Measurements from ENCODE around the gene ESR1.

Gene ESR1

DNA sequence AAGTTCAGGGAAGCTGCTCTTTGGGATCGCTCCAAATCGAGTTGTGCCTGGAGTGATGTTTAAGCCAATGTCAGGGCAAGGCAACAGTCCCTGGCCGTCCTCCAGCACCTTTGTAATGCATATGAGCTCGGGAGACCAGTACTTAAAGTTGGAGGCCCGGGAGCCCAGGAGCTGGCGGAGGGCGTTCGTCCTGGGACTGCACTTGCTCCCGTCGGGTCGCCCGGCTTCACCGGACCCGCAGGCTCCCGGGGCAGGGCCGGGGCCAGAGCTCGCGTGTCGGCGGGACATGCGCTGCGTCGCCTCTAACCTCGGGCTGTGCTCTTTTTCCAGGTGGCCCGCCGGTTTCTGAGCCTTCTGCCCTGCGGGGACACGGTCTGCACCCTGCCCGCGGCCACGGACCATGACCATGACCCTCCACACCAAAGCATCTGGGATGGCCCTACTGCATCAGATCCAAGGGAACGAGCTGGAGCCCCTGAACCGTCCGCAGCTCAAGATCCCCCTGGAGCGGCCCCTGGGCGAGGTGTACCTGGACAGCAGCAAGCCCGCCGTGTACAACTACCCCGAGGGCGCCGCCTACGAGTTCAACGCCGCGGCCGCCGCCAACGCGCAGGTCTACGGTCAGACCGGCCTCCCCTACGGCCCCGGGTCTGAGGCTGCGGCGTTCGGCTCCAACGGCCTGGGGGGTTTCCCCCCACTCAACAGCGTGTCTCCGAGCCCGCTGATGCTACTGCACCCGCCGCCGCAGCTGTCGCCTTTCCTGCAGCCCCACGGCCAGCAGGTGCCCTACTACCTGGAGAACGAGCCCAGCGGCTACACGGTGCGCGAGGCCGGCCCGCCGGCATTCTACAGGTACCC is at the start of gene ESR1:
TSS of gene ESR1 (plus strand) at position 170 of the 858 bp plus-strand sequence. CDS start at position 401, 231 bp downstream.
- peak; percentile 18 for DNase-seq

DNA sequence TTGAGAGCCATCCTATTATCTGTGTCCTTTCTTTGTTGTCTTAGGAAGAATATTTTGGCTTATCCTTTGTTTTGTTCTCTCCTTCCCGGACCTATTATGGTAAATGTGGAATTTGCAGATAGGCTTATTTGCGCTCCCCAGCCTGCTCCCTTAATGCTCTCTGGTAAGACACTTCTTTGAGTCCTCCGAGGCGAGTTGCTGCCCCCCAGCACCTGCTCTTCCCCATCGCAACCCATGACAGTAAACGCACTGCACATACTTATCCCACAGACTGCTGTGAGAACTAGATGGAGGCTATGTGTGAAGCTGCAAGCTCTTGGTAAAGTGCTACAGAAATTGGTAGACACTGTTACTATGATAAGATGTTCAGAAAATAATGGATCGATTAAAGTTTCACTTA is 47.0 kb upstream of the ESR1 start:
- DNase-seq = no peak

DNA sequence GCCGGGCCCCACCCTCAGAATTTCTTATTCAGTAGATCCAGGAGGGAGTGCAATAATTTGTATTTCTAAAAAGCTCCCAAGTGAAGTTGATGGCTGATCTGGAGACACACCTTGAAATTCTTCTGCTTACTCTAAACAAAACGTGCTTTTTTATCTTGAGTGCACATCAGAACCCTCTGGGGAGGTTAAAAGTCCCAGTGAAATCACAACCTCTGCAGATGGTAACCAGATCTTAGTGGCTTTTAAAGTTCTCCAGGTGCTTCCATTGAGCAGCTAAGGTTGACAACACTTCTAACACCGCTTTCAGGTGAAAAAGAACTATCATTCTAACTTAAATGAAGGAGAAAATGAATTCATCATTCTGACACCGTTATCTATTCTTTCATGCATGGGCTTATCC is 45.6 kb upstream of the ESR1 start:
- no peak for DNase-seq

DNA sequence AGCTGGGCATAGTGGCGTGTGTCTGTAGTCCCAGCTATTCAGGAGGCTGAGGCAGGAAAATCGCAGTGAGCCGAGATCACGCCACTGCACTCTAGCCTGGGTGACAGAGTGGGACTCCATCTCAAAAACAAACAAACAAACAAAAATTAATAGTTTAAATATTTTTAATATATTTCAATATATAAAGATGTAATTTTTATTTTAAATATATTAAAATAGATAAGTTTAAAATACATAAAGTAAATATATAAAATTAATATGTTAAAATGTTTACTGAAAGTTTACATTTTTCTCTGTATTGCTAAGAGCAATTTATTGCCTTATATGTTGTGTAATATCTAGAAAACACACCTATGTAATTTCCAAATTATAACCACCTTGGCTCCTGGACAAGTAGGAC is 44.7 kb upstream of the ESR1 start:
- no peak for DNase-seq

DNA sequence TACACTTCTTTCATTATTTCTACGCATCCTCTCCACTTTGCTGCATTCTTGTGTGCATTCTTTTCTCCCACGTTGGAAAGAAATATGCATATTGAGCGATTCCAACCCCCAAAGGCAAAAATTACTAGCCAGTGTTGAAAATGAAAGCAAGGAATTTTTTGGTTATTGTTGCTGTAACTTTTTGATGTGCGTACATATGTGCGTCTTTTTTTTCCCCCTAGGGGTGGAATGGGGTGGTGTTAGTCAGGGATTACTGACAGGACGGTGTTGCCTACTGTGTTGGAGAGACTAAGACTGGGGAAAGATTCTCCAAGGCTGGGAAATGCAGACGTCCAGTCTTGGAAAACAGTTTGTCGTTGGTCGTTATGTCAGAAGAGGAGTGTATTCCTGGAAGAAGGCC is 44.2 kb upstream of the ESR1 start:
- DNase-seq = peak; percentile 43

DNA sequence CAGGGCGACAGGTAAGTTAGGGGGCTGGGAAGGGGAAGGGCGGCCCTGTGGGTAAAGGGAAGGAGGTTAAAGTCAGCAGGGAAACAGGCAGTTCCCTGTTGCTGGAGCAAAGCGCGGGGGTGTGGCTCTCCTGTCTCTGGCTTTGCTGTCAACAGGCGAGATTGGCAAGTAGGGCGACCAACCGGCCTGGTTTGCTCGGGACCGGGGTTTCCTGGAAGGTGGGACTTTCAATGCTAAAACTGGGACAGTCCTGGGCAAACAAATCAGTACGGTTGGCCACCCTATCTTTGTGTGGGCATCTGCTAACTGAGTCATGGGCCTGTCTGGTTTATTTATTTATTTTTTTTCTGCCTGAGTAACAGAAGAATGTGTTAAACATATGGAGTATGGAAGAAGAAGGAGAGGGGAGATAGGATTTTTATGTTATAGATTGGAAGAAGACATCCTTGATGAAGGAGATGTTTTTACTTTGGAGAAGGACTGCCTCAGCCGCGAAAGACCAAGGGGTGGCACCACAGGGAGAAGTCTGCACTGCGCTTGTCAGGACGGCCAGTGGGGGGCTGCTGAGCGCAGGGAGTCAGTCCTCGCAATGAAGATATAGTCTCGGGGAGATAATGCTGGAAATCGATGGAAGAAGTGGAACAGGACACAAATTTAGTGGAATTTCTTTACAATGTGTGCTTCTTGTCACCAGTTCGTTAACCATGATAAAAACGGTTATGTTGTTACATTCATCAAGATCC is 43.4 kb upstream of the ESR1 start:
- peak; percentile 60 for DNase-seq

DNA sequence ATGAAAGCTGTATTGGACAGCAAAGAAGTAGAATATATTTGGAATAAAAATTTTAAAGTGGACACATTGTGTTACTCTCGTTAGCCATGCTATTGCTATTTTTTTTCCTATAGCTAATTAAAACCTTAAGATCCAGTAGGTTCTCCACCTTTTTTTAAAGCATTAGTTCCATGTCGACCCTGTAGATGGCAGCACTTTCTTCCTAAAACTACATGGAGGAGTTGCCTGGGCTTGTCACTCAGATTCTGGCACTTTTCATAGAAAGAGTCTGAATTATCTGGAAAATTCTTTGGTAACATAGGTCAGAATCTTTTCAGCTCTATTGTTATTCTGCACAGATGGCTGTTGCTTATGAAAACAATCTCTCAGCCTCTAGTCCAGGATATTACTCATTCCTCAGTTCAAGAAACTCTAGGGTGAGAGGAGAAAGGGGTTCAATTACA is 42.0 kb upstream of the ESR1 start:
- peak; percentile 83 for DNase-seq

DNA sequence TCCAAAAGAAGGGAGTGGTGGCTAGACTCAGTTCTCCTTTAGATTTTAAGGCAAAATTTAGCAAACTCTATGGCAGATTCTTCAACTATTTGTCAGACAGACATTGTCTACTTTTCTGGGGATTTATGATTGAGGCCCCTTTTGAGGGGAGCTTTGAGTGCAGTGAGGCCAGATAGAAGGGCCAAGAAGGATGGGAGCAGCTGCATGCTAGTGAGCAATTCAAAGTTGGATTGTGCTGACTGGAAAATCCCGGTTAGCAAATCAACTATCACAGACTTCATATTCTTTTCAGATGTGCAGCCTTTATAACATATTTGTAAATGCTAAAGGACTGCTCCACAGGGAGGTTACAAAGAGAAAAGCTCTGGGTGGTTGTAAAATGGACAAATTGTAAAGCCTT is 35.0 kb upstream of the ESR1 start:
- DNase-seq = no peak

DNA sequence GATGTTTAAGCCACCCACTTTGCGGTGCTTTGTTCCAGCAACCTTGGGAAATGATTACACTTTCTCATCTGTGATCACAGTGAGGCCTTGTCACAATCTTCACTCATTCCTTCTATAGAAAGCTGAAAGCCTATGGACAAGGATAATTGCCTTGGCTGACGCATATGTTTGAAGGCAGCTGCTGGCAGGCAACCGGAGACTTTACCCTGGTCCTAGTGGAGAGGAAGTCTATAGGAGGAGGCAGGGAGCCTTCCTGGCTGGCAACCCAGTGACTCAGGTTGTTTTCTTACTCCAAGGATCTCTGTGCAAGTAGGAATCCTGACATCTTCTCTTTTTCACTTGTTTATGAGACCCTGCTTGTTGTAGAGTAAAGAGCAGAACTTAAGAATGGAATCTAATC is 34.1 kb upstream of the ESR1 start:
- DNase-seq = no peak

DNA sequence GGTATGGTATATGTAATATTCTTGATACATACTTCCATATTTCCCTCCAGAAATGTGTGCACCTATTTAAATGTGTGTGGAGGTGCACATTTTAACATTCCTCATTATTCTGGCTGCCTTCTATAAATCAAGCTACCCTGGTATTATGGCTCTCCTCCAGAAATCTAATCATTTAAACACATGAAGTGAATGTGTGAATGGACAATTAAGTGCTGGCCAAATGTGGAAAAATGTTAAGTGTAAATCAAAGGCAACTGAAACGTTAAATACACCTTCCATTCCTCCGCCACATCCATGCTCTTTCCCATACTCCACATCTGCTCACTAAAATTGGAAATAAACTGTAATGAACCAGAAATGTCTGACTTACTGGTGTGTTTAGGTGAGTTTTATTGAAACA is 24.9 kb upstream of the ESR1 start:
- DNase-seq = no peak

DNA sequence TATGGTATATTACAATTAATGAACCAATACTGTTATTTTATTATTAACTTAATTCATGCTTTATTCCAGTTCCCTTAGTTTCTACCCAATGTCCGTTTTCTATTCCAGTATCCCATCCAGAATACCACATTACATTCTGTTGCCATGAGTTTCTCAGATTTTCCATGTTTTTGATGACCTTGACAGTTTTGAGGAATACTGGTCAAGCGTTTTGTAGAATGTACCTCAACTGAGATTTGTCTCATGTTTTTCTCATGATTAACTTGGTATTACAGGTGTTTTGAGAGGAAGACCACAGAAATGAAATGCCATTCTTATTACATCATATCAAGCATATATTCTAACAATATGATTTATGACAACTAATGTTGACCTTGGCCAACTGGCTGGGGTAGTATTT is 23.8 kb upstream of the ESR1 start:
- DNase-seq = no peak

DNA sequence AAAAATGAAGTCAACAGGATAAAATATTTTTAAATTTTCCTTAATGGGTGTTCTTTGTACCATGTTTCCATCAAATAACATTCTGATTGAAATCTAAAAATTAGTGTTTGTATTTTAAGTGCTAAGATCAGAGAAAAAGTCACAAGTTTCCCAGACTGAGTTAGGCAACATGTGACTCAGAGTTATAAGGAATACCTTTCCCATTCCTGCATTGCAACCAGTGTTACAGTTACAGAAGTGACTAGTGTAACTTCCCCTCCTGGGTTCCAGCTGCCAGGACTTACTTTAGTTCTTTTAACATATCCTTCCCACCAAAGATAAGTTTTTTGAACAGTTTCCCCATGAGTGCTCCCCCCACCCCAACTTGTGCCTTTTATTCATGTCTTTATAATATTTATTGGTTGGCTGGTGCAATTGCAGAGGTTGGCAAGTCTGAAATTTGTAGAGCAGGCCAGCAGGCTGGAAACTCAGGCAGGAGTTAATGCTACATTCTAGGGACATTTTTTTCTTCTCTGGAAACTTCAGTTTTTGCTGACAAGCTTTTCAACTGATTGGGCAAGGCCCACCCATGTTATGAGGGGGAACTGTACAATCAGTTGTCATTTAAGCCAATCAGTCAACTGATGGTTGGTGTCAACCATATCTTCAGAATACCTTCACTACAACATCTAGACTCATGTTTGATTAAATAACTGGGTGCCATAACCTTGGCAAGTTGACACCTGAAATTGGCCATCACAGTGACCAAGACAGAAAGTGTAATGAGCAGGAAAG is 22.9 kb upstream of the ESR1 start:
- DNase-seq = no peak

DNA sequence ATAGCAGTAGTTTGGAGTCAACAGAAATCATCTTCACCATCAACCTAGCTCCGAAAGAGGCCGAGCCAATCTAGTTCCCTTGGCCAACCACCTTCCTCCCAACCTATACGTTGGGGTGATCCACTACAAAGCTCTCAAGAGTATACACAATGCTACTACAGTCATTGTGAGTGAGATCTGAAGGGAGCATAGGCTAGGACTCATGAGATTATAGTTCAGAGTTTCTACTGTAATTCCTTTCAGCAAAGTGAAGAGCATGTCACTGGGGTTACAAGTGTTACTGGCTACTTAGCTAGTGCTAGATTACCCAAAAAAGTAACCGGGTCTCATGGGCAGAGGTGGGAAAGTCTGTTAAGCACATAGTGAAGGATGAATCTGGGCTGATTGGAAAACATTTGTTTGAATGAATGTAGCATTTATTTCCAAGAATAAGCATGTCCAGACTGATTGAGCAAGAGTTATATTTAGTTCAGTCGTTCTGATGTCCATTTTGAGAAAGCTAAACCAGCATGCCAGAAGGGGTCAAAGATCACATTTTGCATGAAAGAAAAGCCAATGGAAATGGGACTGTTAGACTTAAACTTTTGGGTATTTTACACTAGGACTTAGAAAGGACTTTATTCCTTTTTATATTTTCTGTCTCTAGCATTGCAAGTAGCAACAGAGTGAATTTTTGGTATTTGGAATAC is 10.5 kb upstream of the ESR1 start:
- DNase-seq = no peak

DNA sequence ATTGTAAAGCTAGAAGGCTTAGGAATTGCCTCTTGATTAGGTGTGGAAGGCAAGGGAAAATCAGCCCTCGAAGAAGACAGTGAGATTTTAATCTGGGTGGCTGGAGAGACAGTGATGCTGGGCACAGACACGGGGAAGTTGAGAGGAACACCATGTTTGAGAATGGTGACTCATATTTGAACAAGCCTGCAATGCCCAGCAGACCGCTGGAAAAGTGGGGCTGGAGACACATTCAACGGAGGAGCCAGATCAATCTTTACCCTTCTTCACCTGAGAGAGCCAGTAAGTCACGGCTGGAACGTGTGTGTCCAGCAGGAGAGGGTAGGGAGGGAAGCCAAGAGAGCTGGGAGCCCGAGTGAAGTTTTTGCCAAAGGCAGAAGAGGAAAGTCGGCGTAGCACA is 3.7 kb upstream of the ESR1 start:
- DNase-seq = no peak

DNA sequence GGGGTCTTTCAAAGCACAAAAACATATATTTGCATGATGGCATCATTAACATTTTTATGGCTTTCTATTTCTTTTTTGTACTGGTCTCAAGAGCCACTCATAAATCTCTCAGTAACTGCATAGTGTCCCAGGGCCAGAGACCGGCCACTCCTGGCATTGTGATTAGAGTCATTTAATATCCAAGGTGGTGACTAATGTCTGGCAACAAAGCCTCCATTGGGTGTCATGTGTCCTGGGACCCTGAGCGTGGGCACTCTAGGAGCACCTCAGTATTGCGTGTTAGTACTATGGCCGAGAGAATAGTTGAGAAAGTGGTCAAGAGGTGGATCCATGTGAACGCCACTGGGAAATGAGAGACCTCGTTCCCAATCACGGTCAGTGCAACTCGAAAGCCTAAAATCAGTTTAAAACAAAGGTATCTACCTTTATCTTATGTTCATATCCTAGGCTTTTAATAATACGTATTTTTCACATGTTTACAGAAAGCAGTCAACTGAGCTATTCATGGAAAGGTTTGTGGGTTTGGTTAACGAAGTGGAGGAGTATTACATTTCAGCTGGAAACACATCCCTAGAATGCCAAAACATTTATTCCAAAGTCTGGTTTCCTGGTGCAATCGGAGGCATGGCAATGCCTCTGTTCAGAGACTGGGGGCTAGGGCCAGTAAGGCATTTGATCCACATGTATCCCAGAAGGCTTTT is 2.7 kb upstream of the ESR1 start:
- DNase-seq = no peak

DNA sequence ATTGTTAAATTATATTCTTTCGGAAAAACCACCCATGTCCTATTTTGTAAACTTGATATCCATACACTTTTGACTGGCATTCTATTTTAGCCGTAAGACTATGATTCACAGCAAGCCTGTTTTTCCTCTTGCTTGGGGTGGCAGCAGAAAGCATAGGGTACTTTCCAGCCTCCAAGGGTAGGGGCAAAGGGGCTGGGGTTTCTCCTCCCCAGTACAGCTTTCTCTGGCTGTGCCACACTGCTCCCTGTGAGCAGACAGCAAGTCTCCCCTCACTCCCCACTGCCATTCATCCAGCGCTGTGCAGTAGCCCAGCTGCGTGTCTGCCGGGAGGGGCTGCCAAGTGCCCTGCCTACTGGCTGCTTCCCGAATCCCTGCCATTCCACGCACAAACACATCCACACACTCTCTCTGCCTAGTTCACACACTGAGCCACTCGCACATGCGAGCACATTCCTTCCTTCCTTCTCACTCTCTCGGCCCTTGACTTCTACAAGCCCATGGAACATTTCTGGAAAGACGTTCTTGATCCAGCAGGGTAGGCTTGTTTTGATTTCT is 2.1 kb upstream of the ESR1 start:
- DNase-seq = no peak

DNA sequence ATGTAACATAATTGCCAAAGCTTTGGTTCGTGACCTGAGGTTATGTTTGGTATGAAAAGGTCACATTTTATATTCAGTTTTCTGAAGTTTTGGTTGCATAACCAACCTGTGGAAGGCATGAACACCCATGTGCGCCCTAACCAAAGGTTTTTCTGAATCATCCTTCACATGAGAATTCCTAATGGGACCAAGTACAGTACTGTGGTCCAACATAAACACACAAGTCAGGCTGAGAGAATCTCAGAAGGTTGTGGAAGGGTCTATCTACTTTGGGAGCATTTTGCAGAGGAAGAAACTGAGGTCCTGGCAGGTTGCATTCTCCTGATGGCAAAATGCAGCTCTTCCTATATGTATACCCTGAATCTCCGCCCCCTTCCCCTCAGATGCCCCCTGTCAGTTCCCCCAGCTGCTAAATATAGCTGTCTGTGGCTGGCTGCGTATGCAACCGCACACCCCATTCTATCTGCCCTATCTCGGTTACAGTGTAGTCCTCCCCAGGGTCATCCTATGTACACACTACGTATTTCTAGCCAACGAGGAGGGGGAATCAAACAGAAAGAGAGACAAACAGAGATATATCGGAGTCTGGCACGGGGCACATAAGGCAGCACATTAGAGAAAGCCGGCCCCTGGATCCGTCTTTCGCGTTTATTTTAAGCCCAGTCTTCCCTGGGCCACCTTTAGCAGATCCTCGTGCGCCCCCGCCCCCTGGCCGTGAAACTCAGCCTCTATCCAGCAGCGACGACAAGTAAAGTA is 547 bp upstream of the ESR1 start:
- peak; percentile 5 for DNase-seq

DNA sequence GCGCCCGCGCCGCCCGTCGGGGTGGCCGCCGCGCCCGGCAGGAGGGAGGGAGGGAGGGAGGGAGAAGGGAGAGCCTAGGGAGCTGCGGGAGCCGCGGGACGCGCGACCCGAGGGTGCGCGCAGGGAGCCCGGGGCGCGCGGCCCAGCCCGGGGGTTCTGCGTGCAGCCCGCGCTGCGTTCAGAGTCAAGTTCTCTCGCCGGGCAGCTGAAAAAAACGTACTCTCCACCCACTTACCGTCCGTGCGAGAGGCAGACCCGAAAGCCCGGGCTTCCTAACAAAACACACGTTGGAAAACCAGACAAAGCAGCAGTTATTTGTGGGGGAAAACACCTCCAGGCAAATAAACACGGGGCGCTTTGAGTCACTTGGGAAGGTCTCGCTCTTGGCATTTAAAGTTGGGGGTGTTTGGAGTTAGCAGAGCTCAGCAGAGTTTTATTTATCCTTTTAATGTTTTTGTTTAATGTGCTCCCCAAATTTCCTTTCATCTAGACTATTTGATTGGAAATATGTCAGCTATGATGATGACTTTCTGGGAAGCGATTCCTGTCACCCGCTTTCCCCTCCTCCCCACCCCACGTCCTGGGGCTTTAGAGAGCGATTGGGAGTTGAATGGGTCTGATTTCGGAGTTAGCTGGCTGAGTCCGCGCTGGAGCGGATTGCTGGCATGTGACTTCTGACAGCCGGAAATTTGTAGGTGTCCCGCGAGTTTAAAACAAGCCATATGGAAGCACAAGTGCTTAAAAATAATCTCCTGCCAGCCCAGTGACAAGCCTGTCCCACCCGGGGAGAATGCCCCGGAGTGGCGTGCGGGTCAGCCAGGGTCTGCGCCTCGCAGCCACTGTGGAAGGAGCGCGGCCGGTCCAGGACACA is 1.1 kb downstream of the ESR1 start:
- DNase-seq = no peak

DNA sequence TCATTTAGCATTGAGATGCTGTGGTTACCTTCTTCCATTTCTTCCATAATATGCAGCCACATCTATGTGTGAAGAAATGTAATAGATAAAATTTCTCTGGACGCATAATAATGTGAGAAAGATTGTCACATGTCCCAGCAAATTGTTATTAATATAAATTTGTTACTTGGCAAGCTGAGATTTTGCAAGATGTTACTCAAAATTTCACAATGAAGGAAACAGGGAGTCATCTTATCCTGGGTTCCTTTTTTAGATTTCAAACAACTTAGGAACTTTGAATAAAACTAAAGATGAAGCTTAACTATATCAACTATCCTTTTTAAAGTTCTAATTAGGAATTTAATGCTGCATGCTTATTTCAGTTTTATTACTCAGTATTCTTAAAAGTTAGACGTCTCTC is 3.6 kb downstream of the ESR1 start:
- no peak for DNase-seq

DNA sequence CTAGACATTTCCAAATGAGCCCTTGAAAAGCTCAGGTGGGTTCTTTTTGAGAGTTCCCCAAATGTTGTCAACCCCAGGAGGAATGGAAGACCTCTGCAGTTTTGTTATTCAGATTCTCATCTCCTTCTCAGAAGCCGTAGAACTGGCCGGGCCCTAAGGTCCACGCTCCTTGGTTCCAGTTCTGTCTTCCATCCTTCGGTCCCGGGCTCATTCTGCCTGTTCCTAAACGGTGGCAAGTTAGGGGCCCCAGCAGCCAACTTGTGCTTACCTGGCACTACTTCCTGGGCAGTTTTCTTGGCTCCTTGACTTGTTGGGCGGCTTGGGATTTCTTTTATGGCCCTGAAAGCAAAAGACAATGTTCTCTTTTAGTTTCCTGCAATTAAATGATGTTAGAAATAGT is 6.4 kb downstream of the ESR1 start:
- DNase-seq = no peak

Measured in fibroblast of upper back skin (primary cell).